GM21390 (cell line): ENCODE results near the gene ZNF521.

Experiments
- ATAC-seq: cut with Tn5 transposase; IDR thresholded peaks from one replicate; pipeline ENCODE4 v1.9.1; 2021; ENCODE audit not compliant: unreplicated experiment

ZNF521 gene

GRCh38 chr18:25351777-25352628, at the start of gene ZNF521:
ZNF521 (minus strand) TSS chr18:25352166; CDS start chr18:25350946, 1,220 bp downstream.
- ATAC-seq = peak; percentile 57

GRCh38 chr18:25399554-25399953, 47.6 kb upstream of the ZNF521 start:
- ATAC-seq = no peak

- ATAC-seq = no peak
These were observed 40.2 kb upstream of the ZNF521 start for GRCh38 chr18:25392192-25392591.

- ATAC-seq = no peak
These were observed 21.6 kb upstream of the ZNF521 start for GRCh38 chr18:25373432-25374179.

- no peak for ATAC-seq
These were observed 18.4 kb upstream of the ZNF521 start for GRCh38 chr18:25370391-25370790.

GRCh38 chr18:25365242-25365641, 13.3 kb upstream of the ZNF521 start:
- no peak for ATAC-seq

- no peak for ATAC-seq
These were observed 12.8 kb upstream of the ZNF521 start for GRCh38 chr18:25364732-25365131.

- no peak for ATAC-seq
These were observed 8.4 kb upstream of the ZNF521 start for GRCh38 chr18:25360301-25360899.

- no peak for ATAC-seq
These were observed 1.1 kb upstream of the ZNF521 start for GRCh38 chr18:25353080-25353479.

GRCh38 chr18:25352629-25353005, 651 bp upstream of the ZNF521 start:
- ATAC-seq = no peak

GRCh38 chr18:25351280-25351775, 638 bp downstream of the ZNF521 start:
- ATAC-seq = no peak

- peak; percentile 57 for ATAC-seq
These were observed 1.3 kb downstream of the ZNF521 start for GRCh38 chr18:25350489-25351251.

- no peak for ATAC-seq
These were observed 2.0 kb downstream of the ZNF521 start for GRCh38 chr18:25349926-25350487.

- no peak for ATAC-seq
These were observed 2.6 kb downstream of the ZNF521 start for GRCh38 chr18:25349131-25349925.

GRCh38 chr18:25348386-25349130, 3.4 kb downstream of the ZNF521 start:
- ATAC-seq = no peak

GRCh38 chr18:25346561-25346960, 5.4 kb downstream of the ZNF521 start:
- no peak for ATAC-seq

- ATAC-seq = no peak
These were observed 6.7 kb downstream of the ZNF521 start for GRCh38 chr18:25345081-25345866.

GRCh38 chr18:25341831-25342230, 10.1 kb downstream of the ZNF521 start:
- no peak for ATAC-seq
